PC-9 (cell line): ENCODE measurements around the gene TMEM132D.

Source experiments
- CTCF ChIP-seq: fragments of 200-600 bp; sonication (generic); conservative IDR thresholded peaks from 2 replicates; pipeline ENCODE4 v1.6.1; 2017; ENCODE audit warnings: mixed run types, antibody characterized with exemption, mild to moderate bottlenecking, moderate library complexity
- EZH2 ChIP-seq: fragments of 200-600 bp; sonication (generic); IDR thresholded peaks from 2 replicates; pipeline ENCODE4 v1.8.0; 2017; ENCODE audit warnings: antibody characterized with exemption, low read depth

GRCh38 chr12:129550353-129550752 is 353.5 kb downstream of the TMEM132D start:
- TF ChIP-seq CTCF, result no peak
- TF ChIP-seq EZH2, result no peak
